Panc1 (cell line): ENCODE results near the gene MSN. TPM values are rescaled to one million over a fixed set of nuclear protein-coding genes. Genes with fewer than 3 reads are reported as not detected.

ENCODE experiments used
- ATAC-seq: fragments of 200-7000 bp; cut with Tn5 transposase; 2 replicates; pipeline ENCODE4 v1.9.1; 2020; ENCODE audit warnings: mild to moderate bottlenecking, moderate library complexity
- BruUV-seq: library from RNA; stranded (reverse); fragments of 400-500 nt; replicated peaks from 2 replicates; lab custom pipeline; 2021; lab: Mats Ljungman, UMichigan
- CTCF ChIA-PET: fragments of 300-600 bp; sonication (Branson Sonifier 250); formaldehyde crosslinking; loops from one replicate; lab custom pipeline; 2022; ENCODE audit warnings: antibody characterized with exemption; lab: Charles Lee
- POLR2A ChIA-PET: fragments of 300-600 bp; sonication (Branson Sonifier 250); formaldehyde crosslinking; loops from one replicate; lab custom pipeline; 2022; ENCODE audit warnings: antibody characterized with exemption; lab: Charles Lee
- DNase-seq: peaks from one replicate; pipeline ENCODE4 v3.0.0-alpha.2; 2010; ENCODE audit warnings: low read depth, low spot score
- H3K27ac ChIP-seq: 2 replicates; pipeline ENCODE4 v1.5.1; 2011; ENCODE audit warnings: mild to moderate bottlenecking, low read length, inconsistent platforms
- H3K27me3 ChIP-seq: fragments of 200-500 bp; sonication (Bioruptor generic); 2 replicates; pipeline ENCODE4 v1.6.0; 2014; ENCODE audit warnings: low read length, inconsistent platforms; ENCODE audit not compliant: control insufficient read depth, insufficient read depth
- H3K36me3 ChIP-seq: fragments of 200-500 bp; sonication (Bioruptor generic); 2 replicates; pipeline ENCODE4 v1.5.1; 2014; ENCODE audit warnings: inconsistent platforms, mild to moderate bottlenecking, low read length, moderate library complexity; ENCODE audit not compliant: control insufficient read depth, insufficient read depth
- H3K4me1 ChIP-seq: 2 replicates; pipeline ENCODE4 v1.5.1; 2011; ENCODE audit warnings: inconsistent platforms, mild to moderate bottlenecking, low read length, moderate library complexity; ENCODE audit not compliant: control insufficient read depth, insufficient read depth
- H3K4me3 ChIP-seq, 2 experiments: 2 replicates each; pipeline ENCODE4 v1.5.1; 2011 to 2012; ENCODE audit warnings: low read depth in 2 of 2, low read length in 2 of 2, mild to moderate bottlenecking in 2 of 2, inconsistent platforms in 1 of 2, moderate library complexity in 1 of 2
- H3K9me3 ChIP-seq: fragments of 200-500 bp; sonication (Bioruptor generic); 2 replicates; pipeline ENCODE4 v1.5.1; 2014; ENCODE audit warnings: low read depth, mild to moderate bottlenecking, inconsistent platforms, low read length, moderate library complexity; ENCODE audit not compliant: control insufficient read depth, insufficient read depth
- POLR2AphosphoS5 ChIP-seq: IDR thresholded peaks from 2 replicates; pipeline ENCODE4 v1.6.1; 2012; ENCODE audit warnings: mild to moderate bottlenecking, low read depth, low read length, moderate library complexity
- SIN3A ChIP-seq: IDR thresholded peaks from 2 replicates; pipeline ENCODE4 v1.6.1; 2012; ENCODE audit warnings: low read depth, mild to moderate bottlenecking, low read length, moderate library complexity, borderline replicate concordance; ENCODE audit not compliant: insufficient read depth
- TCF7L2 ChIP-seq: IDR thresholded peaks from 2 replicates; pipeline ENCODE4 v1.6.1; 2011; ENCODE audit warnings: mild to moderate bottlenecking, low read depth, low read length, inconsistent platforms
- in situ Hi-C: cut with HindIII; loops from 2 replicates; pipeline ENCODE4 v1.10.0; 2016; ENCODE audit warnings: low sequenced_read_pairs, low pct_unique_long_range_greater_than_20kb
- intact Hi-C: fragments of 100-400 bp; cut with micrococcal nuclease; formaldehyde crosslinking; loops from one replicate; pipeline ENCODE4 v1.10.0; 2022; ENCODE audit not compliant: unreplicated experiment
- total RNA-seq: library from RNA; stranded (reverse); gene quantifications from one replicate; pipeline ENCODE4 v1.2.1, GENCODE V29; 2021; ENCODE audit not compliant: unreplicated experiment
- TF ChIP-seq, protein P1 (sequence below): fragments of 450-650 bp; IDR thresholded peaks from 2 replicates; pipeline ENCODE4 v1.5.1; 2017; ENCODE audit warnings: mild to moderate bottlenecking
- TF ChIP-seq, protein P2 (sequence below), 2 experiments: IDR thresholded peaks; 2 replicates each; pipeline ENCODE4 v1.6.1; 2011 to 2012; ENCODE audit warnings: low read depth in 2 of 2, control low read depth in 1 of 2, low read length in 1 of 2, mild to moderate bottlenecking in 1 of 2, moderate library complexity in 1 of 2; ENCODE audit not compliant: insufficient read depth in 1 of 2

MSN gene
- total RNA-seq, 1 experiment from 2014 or later: 185 TPM

DNA sequence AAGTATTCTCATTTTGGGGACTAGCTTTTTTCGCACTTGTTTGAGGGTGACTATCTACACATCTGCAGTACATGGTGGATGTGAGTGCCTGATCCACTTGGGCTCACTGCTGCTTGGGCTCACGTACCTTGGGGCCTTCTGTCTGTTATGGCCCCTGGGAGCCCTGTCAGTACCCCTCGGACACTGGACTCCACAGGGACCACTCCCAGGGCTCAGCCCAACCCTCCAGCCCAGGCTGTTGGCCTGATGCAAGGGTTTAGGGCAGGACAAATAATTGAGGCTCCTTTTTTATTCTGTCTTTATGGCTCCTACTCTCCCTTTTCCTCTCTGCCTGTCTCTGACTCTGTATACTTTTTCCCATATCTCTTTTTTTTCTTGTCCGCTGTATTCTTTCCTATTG, 32.7 kb upstream of the MSN start:
- intact Hi-C loops: no loop called here
- Histone ChIP-seq H3K27ac (no peak overlapping the region), H3K27me3 (no peaks in the 10 kb centered on the region), H3K4me3 (no peak overlapping the region), H3K36me3 (no peaks in the 10 kb centered on the region), H3K4me1 (no peaks in the 10 kb centered on the region), H3K9me3 (no peaks in the 10 kb centered on the region)
- no peak for TF ChIP-seq TCF7L2
- TF ChIP-seq, protein P1, sequence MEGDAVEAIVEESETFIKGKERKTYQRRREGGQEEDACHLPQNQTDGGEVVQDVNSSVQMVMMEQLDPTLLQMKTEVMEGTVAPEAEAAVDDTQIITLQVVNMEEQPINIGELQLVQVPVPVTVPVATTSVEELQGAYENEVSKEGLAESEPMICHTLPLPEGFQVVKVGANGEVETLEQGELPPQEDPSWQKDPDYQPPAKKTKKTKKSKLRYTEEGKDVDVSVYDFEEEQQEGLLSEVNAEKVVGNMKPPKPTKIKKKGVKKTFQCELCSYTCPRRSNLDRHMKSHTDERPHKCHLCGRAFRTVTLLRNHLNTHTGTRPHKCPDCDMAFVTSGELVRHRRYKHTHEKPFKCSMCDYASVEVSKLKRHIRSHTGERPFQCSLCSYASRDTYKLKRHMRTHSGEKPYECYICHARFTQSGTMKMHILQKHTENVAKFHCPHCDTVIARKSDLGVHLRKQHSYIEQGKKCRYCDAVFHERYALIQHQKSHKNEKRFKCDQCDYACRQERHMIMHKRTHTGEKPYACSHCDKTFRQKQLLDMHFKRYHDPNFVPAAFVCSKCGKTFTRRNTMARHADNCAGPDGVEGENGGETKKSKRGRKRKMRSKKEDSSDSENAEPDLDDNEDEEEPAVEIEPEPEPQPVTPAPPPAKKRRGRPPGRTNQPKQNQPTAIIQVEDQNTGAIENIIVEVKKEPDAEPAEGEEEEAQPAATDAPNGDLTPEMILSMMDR: no peak
- TF ChIP-seq POLR2AphosphoS5: no peak
- no peak for TF ChIP-seq SIN3A
- TF ChIP-seq, protein P2, sequence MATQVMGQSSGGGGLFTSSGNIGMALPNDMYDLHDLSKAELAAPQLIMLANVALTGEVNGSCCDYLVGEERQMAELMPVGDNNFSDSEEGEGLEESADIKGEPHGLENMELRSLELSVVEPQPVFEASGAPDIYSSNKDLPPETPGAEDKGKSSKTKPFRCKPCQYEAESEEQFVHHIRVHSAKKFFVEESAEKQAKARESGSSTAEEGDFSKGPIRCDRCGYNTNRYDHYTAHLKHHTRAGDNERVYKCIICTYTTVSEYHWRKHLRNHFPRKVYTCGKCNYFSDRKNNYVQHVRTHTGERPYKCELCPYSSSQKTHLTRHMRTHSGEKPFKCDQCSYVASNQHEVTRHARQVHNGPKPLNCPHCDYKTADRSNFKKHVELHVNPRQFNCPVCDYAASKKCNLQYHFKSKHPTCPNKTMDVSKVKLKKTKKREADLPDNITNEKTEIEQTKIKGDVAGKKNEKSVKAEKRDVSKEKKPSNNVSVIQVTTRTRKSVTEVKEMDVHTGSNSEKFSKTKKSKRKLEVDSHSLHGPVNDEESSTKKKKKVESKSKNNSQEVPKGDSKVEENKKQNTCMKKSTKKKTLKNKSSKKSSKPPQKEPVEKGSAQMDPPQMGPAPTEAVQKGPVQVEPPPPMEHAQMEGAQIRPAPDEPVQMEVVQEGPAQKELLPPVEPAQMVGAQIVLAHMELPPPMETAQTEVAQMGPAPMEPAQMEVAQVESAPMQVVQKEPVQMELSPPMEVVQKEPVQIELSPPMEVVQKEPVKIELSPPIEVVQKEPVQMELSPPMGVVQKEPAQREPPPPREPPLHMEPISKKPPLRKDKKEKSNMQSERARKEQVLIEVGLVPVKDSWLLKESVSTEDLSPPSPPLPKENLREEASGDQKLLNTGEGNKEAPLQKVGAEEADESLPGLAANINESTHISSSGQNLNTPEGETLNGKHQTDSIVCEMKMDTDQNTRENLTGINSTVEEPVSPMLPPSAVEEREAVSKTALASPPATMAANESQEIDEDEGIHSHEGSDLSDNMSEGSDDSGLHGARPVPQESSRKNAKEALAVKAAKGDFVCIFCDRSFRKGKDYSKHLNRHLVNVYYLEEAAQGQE (IDR thresholded peaks at IDR 0.05; ENCODE audit: insufficient read depth in 1 of 2, low read depth in 2 of 2, low read length in 1 of 2): no peak
- no TSS peak for BruUV-seq
- POLR2A ChIA-PET: no interaction called here
- ATAC-seq (no peak), DNase-seq (no peak)
- in situ Hi-C loops: no loop called here
- CTCF ChIA-PET: no interaction called here

DNA sequence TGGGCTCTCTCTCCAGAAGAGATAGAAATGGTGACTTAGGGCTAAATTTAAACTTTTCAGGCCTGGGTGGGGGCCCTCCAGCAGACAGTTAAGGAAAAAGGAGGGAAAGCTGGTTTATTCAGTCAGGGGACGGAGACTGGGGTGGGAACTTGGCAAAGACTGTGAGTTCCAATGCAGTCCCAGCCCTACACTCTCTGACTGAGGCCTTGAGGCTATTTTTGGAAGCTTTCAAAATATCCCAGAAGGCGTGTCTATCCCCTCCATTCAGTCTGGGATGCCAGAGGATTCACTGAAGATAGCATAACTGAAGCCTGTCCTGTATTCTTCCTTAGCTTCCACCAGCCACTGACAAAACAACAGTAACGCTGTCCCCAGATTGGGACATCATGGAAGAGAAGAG, 32.1 kb upstream of the MSN start:
- Histone ChIP-seq H3K27me3 (no peaks in the 10 kb centered on the region), H3K9me3 (no peaks in the 10 kb centered on the region), H3K4me1 (no peaks in the 10 kb centered on the region), H3K4me3 (no peak overlapping the region), H3K36me3 (no peaks in the 10 kb centered on the region), H3K27ac (no peak overlapping the region)
- in situ Hi-C loops (no loop called here), intact Hi-C loops (no loop called here)
- CTCF ChIA-PET: no interaction called here
- no TSS peak for BruUV-seq
- POLR2A ChIA-PET: no interaction called here
- no peak for DNase-seq
- TF ChIP-seq SIN3A: no peak
- TF ChIP-seq, protein P1: no peak
- TF ChIP-seq POLR2AphosphoS5: no peak
- TF ChIP-seq TCF7L2: no peak
- TF ChIP-seq, protein P2 (IDR thresholded peaks at IDR 0.05; ENCODE audit: insufficient read depth in 1 of 2, low read depth in 2 of 2, low read length in 1 of 2): no peak
- ATAC-seq: no peak
